Muscle layer of colon (tissue), 2 donors: Measurements from ENCODE around the gene ACACA.

Source experiments
- H3K27ac ChIP-seq: one replicate; pipeline ENCODE4 v1.7.0; 2013; ENCODE audit warnings: low read depth, mild to moderate bottlenecking, low read length, moderate library complexity
- H3K27me3 ChIP-seq, 2 donors: one replicate each; pipeline ENCODE4 v1.7.0; 2013; ENCODE audit warnings: low read length in 2 of 2, mild to moderate bottlenecking in 2 of 2; ENCODE audit not compliant: insufficient read depth in 2 of 2, control insufficient read depth in 1 of 2
- H3K36me3 ChIP-seq: one replicate; pipeline ENCODE4 v1.7.0; 2013; ENCODE audit warnings: mild to moderate bottlenecking, low read length; ENCODE audit not compliant: insufficient read depth
- H3K4me1 ChIP-seq: one replicate; pipeline ENCODE4 v1.7.0; 2013; ENCODE audit warnings: mild to moderate bottlenecking, low read length; ENCODE audit not compliant: insufficient read depth
- H3K4me3 ChIP-seq, 2 donors: one replicate each; pipeline ENCODE4 v1.7.0; 2013; ENCODE audit warnings: low read length in 2 of 2, low read depth in 1 of 2, mild to moderate bottlenecking in 1 of 2, moderate library complexity in 1 of 2
- H3K9ac ChIP-seq: one replicate; pipeline ENCODE4 v1.7.0; 2013; ENCODE audit warnings: low read length
- H3K9me3 ChIP-seq: one replicate; pipeline ENCODE4 v1.7.0; 2013; ENCODE audit warnings: mild to moderate bottlenecking, low read length
- donor health status: abdominal sarcoma.
- donor health status: Adenocarcinoma of cecum.

ACACA gene

GRCh38 chr17:37339321-37339720 lies 67.3 kb downstream of the ACACA start:
- Histone ChIP-seq H3K9ac (no peak overlapping the region), H3K27ac (no peak overlapping the region), H3K36me3 (no peaks in the 10 kb centered on the region), H3K4me3 (no peak overlapping the region), H3K4me1 (no peaks in the 10 kb centered on the region), H3K27me3 (no peaks in the 10 kb centered on the region), H3K9me3 (no peaks in the 10 kb centered on the region)

GRCh38 chr17:37338847-37339246 lies 67.8 kb downstream of the ACACA start:
- H3K4me3 ChIP-seq = no peak overlapping the region
- no peaks in the 10 kb centered on the region for H3K27me3 ChIP-seq
- no peak overlapping the region for H3K27ac ChIP-seq
- H3K9ac ChIP-seq = no peak overlapping the region
- no peaks in the 10 kb centered on the region for H3K36me3 ChIP-seq
- H3K4me1 ChIP-seq = no peaks in the 10 kb centered on the region
- no peaks in the 10 kb centered on the region for H3K9me3 ChIP-seq

- no peak overlapping the region for H3K4me3 ChIP-seq
- no peaks in the 10 kb centered on the region for H3K4me1 ChIP-seq
- H3K9ac ChIP-seq = no peak overlapping the region
- no peaks in the 10 kb centered on the region for H3K27me3 ChIP-seq
- no peaks in the 10 kb centered on the region for H3K9me3 ChIP-seq
- no peaks in the 10 kb centered on the region for H3K36me3 ChIP-seq
- no peak overlapping the region for H3K27ac ChIP-seq
These were observed 79.1 kb downstream of the ACACA start for GRCh38 chr17:37327341-37328090.

- no peak overlapping the region for H3K27ac ChIP-seq
- no peaks in the 10 kb centered on the region for H3K27me3 ChIP-seq
- no peaks in the 10 kb centered on the region for H3K36me3 ChIP-seq
- H3K4me3 ChIP-seq = no peak overlapping the region
- no peak overlapping the region for H3K9ac ChIP-seq
- no peaks in the 10 kb centered on the region for H3K9me3 ChIP-seq
- no peaks in the 10 kb centered on the region for H3K4me1 ChIP-seq
These were observed 83.6 kb downstream of the ACACA start for GRCh38 chr17:37322826-37323561.

- Histone ChIP-seq H3K9ac (no peak overlapping the region), H3K36me3 (no peaks in the 10 kb centered on the region), H3K4me1 (no peaks in the 10 kb centered on the region), H3K27ac (no peak overlapping the region), H3K9me3 (no peaks in the 10 kb centered on the region), H3K4me3 (no peak overlapping the region), H3K27me3 (no peaks in the 10 kb centered on the region)
These were observed 84.5 kb downstream of the ACACA start for GRCh38 chr17:37322106-37322505.

GRCh38 chr17:37318931-37319594 lies 87.6 kb downstream of the ACACA start:
- Histone ChIP-seq H3K27ac (no peak overlapping the region), H3K4me3 (no peak overlapping the region), H3K27me3 (no peaks in the 10 kb centered on the region), H3K4me1 (no peaks in the 10 kb centered on the region), H3K9ac (no peak overlapping the region), H3K9me3 (no peaks in the 10 kb centered on the region), H3K36me3 (no peaks in the 10 kb centered on the region)

- Histone ChIP-seq H3K4me1 (no peaks in the 10 kb centered on the region), H3K27ac (no peak overlapping the region), H3K9me3 (no peaks in the 10 kb centered on the region), H3K27me3 (no peaks in the 10 kb centered on the region), H3K36me3 (no peaks in the 10 kb centered on the region), H3K9ac (no peak overlapping the region), H3K4me3 (no peak overlapping the region)
These were observed 88.8 kb downstream of the ACACA start for GRCh38 chr17:37317867-37318266.

GRCh38 chr17:37315601-37316000 lies 91.0 kb downstream of the ACACA start:
- no peak overlapping the region for H3K27ac ChIP-seq
- H3K4me3 ChIP-seq = no peak overlapping the region
- H3K4me1 ChIP-seq = no peaks in the 10 kb centered on the region

GRCh38 chr17:37312137-37312923 lies 94.3 kb downstream of the ACACA start:
- Histone ChIP-seq H3K36me3 (no peaks in the 10 kb centered on the region), H3K9me3 (no peaks in the 10 kb centered on the region), H3K9ac (no peak overlapping the region), H3K4me3 (no peak overlapping the region), H3K4me1 (no peaks in the 10 kb centered on the region), H3K27ac (no peak overlapping the region), H3K27me3 (no peaks in the 10 kb centered on the region)

More at GRCh38 chr17:37315601-37316000, 91.0 kb downstream of the ACACA start:
- Histone ChIP-seq H3K9me3 (no peaks in the 10 kb centered on the region), H3K9ac (no peak overlapping the region), H3K27me3 (no peaks in the 10 kb centered on the region), H3K36me3 (no peaks in the 10 kb centered on the region)

- no peak overlapping the region for H3K27ac ChIP-seq
These were observed 95.7 kb downstream of the ACACA start for GRCh38 chr17:37310940-37311339.

GRCh38 chr17:37309051-37309450 lies 97.6 kb downstream of the ACACA start:
- no peaks in the 10 kb centered on the region for H3K9me3 ChIP-seq
- H3K27me3 ChIP-seq = no peaks in the 10 kb centered on the region
- no peak overlapping the region for H3K27ac ChIP-seq
- no peaks in the 10 kb centered on the region for H3K4me1 ChIP-seq
- H3K36me3 ChIP-seq = no peaks in the 10 kb centered on the region
- H3K9ac ChIP-seq = no peak overlapping the region
- no peak overlapping the region for H3K4me3 ChIP-seq

More at GRCh38 chr17:37310940-37311339, 95.7 kb downstream of the ACACA start:
- no peaks in the 10 kb centered on the region for H3K9me3 ChIP-seq
- H3K36me3 ChIP-seq = no peaks in the 10 kb centered on the region
- H3K4me1 ChIP-seq = no peaks in the 10 kb centered on the region
- no peaks in the 10 kb centered on the region for H3K27me3 ChIP-seq
- no peak overlapping the region for H3K9ac ChIP-seq
- H3K4me3 ChIP-seq = no peak overlapping the region
